Activated gamma-delta T cell (primary cell): Measurements from ENCODE around the gene HELT.

ENCODE experiments used
- DNase-seq: peaks from one replicate; lab custom pipeline; 2025; lab: John Stamatoyannopoulos, UW

HELT gene

GRCh38 chr4:185003596-185004351 lies 14.5 kb upstream of the HELT start:
- no peak for DNase-seq

DNA sequence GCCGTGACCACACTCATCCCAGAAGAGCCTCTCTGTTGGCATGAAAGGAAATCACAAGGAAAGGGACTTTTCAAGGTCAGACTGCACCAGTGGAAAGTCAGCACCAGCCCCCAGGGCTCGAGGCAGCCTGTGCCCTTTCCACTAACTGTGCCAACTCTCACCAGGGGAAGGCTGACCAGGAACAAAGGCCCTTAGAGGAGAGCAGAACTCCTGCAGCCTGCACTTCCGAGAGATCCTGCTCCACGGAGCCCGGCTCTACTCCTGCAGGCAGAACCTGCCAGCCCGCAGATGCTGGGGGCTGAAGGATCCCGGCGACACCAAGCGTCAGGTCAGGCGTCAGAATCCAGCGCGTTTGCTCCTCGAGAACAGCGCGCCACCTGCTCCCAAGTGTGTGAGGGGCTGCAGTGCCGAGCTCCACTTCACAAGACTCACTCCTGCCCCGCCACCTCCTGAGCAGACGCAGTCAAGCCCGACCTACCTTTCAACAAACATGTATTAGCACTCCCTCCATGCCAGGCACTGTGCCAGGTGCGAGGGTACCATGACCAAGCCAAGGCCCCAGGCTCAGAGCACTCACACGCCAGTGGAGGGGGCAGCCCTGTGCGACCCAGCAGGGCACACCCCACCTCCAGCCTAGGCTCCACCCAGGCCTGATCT lies 13.6 kb upstream of the HELT start:
- no peak for DNase-seq

GRCh38 chr4:185005219-185005819 lies 13.0 kb upstream of the HELT start:
- no peak for DNase-seq

DNA sequence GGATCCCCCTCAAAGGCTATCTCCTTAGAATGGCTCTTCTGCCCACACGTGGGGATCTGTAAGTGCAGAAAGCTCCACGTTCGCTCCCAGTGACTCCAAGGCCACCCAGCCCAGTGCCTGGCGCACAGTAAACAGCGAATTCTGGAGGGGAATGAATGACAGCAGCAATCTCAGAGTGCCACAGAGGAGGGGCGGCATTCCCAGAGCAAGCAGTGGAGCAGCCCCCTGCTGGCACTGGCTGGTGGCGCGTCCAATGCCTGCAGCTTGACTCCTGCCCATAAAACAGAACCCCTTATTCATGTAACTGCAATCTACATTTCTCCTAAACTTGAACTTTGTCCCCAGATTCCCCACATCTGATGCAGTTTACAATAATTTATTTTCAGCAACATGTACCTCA lies 6.9 kb upstream of the HELT start:
- DNase-seq = no peak

GRCh38 chr4:185013417-185014125 lies 4.7 kb upstream of the HELT start:
- DNase-seq = no peak

DNA sequence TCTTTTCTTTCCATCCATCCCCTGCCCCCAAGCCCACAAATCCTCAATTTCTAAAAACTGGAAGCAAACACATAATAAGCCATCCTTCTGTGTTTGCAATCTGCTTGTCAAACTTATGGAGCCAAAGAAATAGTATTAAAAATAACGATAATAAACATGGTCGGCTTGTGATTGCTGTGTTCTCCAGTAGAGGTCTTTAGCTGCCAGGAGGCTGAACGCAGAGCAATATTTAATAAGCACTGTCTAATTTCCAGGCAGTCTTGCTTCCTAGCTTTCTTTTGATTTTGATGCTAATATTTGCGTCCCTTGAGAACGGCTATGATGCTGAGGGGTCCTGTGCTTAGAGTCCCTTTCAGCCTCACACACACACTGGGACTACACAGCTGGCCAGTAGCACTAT lies 3.2 kb upstream of the HELT start:
- DNase-seq = no peak

DNA sequence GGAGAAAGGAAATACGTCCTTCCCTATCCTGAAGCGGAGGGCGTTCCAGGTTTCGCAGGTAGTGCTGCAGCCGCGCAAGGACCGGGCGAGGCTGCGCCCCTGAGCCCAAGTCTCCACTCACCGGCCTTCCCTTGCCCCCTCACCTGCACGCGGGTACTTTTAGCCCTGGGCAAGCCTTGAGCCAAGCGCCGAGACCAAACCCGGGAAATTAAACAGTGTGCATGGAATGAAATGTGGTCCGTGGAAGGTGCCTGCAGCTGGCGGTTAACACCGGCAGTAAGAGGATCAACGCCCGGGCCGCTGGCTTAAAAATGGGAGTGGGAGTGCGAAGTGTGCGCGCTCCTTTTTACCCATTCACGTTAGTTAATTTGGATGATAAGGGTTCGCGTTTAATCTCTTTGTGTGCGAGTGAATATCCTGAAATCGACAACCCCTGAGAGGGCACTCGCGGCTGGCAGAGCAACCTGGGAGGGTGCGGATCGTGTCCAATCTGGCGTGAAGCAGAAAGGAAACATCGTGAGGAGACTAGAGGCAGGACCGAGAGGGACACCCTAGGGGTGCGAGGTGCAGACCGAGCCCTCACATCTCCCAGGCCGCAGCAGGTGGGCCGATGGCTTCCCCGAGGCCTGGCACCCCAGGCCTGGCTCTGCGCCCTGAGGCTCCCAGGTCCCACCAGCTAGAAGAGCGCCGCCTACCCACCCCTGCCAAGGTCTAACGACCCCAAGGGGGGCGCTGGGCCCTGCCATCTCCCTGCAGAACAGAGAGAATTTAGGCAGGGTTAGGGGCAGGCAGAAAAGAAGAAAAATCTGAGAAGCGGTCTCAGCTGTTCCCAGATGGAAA lies 2.0 kb upstream of the HELT start:
- DNase-seq = no peak

DNA sequence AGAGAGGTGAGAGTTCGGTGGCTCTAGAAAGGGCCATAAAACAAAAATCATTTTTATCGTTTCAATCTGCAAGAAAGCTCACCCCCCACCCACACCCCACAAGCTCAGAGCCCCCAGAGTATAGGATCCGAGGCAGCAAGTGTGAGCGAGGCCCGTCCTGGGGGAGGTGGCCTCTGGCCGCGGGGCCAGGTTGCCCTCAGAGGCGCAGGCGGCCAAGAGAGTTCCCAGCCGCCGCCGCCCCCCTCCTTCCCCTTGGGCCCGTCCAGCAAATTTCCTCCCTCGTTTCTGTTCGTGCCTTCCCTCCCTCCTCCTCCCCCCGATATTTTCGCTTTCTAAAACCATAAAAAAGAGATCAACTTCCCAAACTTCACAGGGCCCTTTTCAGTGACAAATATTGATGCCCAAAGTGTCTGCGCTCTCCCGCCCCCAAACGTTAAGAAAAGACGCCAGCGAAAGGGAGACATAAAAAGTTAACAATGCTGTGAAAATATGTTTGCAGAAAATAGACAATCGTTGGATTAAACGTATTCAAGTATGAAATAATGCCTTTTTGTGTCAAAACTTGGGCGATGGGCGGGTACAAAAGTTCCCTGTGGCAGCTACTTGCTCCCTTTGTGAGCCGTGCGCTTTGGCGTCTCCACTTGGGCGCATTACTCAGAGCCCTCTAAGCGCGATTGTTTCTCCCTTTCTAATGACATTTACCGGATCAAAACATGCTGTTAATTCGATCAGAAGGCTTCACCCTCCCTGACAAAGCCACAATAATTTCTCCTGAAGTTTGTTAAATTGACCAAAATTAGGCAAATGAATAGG lies 1.1 kb upstream of the HELT start:
- no peak for DNase-seq

DNA sequence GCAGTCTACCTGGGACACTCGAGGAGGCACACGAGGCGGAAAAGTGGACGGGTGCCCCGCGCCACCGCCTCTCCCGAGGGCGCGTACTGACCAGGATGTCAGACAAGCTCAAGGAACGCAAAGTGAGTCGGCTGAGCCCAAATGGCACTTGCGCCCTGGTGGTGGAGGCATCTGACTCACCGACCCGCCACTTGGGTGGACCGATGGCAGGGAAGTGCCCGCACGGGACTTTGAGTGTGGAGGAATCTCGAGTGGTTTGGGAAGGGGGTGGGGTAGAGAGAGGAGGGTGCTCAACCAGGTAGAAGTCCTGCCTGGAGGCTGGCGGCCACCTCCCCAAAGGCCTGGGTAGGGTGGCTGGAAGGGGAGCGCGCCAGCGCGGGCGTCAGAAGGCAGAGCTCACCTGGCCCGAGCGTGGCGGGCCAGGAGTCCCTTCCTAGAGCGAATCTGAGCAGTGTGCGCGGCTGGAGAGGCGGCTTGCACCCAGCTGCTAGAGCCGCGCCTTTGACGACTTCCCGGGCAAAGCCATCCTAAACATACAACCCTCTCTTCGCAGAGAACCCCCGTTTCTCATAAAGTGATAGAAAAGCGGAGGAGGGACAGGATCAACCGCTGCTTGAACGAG lies 655 bp downstream of the HELT start:
- no peak for DNase-seq

GRCh38 chr4:185019456-185020292 lies 1.4 kb downstream of the HELT start:
- DNase-seq = no peak

GRCh38 chr4:185020293-185020808 lies 2.1 kb downstream of the HELT start:
- no peak for DNase-seq

DNA sequence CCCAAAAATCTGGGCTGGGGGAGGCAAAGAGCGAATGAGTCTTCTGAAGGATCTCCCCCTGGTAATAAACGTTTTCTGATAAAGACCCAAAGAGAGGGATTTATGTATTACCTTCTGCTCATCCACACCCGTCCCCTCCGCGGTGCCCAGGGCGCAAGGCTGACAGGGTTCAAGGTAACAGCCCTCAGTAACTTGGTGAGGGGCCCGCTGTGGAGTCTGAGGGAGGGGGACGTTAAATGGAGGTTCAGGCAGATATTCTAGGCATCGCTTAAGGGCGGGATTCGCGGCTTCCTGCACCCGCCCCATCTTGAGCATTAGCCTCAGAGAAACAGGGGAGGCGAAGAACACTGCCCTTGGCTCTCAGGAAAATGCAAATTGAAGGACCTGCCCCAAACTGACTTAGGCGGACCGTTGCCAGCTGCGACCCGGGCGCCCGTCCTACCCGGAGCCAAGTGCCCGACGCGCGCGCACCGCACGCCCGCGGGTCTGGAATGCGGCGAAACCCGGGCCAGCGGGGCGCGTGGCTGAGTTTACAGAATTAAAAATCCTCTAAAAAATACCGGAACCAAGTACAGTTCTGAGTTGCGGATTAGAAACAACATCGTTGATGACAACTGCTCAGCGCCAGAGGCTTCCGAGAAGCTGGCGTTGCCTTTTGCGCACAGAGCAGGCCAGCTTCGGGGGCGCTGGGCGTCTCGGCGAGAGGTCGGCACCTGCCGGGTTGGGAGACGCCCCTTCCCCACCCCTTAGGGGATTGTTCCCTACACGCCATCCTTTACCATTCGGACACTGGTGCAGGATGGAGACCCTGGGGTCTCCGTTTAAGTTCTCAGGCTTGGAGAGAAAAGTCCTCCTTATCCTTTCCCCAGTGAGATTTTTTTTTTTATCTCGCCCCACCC lies 2.8 kb downstream of the HELT start:
- DNase-seq = no peak

DNA sequence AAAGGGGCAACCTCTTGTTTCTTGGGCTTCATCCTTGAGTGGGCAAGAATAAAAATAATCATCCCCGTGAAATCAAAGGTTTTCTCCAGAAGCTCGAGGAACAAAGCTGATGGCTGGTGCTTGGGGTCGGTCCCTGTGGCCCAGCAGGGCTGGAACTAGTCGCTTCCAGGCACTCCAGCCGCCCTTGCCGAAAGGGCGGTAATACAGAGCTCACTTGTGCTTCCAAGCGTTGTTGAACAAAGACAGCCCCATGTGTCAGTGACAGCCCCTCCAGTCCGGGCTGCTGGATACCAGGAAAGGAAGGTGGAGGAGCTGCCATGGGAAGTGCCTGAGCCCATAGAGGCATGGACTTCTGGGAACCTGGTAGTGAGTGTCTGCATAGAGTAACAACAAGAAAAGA lies 5.2 kb downstream of the HELT start:
- DNase-seq = no peak

DNA sequence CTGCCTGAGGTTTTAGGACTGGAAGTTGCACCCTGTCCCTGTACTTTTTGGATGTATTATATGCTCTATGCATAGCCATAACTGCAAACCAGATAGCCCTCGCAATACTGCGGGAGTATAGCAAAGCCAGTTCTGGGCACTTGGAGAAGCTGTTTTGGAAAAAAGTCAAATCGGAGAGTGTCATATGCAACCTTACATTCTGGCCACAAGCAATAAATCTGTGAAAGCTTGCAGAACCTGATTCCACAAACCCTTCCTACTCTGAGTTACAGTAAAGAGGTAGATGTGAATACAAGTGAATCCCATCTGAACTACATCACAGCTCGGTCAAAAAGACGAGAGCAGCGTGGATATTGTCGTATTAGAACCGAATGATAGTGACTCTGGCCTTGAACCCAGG lies 10.3 kb downstream of the HELT start:
- no peak for DNase-seq

DNA sequence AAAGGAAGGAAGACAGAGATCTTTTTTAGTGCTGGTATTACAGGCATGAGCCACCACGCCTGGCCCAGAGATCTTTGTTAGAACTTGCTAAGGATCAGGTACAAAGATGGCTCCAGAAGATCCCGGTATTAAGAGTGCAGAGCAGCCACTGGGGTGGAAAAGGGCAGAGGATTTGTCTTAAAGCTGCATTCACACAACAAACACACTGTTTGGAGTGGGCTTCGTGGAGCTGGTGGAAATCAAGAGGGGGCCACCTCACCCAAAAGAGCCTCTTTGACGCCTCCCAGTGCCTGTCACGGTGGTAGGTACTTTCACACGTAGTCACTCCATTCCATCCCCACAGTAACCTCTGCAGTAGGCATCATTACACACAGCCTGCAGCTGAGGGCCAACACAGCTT lies 13.3 kb downstream of the HELT start:
- DNase-seq = no peak

DNA sequence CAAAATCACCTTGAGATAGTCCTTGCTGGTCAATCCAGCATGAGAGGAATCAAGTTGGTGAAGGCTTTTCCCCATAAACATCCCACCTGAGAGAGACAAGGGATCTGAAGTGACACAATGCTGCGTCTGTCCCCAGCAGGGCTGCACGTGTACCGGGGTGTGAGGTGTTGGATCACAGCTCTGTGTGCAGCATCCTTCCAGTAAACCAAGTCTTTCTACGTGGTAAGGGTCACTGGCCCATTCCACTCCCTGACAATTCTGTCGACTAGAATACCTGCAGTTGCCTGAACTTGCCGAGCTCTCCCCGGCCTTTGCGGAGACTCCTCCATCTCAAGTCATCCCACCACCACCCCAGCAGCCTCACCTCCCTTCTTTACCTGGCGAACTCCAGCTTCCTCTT lies 14.8 kb downstream of the HELT start:
- no peak for DNase-seq

- DNase-seq = no peak
These were observed 15.7 kb downstream of the HELT start for GRCh38 chr4:185033950-185034349.

GRCh38 chr4:185035284-185035683 lies 17.0 kb downstream of the HELT start:
- DNase-seq = no peak
